ENCODE measurements around the gene PTCHD4.
"Not testable (repeated sequence)": the region's sequence is repeated elsewhere in the genome, so short reads cannot be mapped to it uniquely, and the experiment has no call there.

PTCHD4 gene

DNA sequence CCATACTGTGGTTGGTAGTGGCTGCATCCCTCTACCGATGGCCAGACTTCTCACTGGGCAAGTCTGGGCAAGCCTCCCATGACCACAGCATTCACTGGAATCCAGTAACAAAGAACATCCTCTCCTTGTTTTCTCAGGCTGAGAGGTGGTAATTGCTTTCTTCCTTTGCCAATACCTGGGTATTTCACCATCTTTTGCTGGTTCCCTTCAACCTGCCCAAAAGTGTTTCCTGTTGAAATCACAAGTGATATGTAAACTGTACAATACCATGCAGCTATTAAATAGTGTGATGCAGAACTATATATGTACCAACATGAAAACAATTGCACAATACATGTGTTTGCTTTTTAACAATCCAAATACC is at the start of gene PTCHD4:
Gene PTCHD4, minus strand, starts transcription at position 55 of the 364 bp plus-strand sequence. CDS start 42,240 bp downstream, outside the sequence.
- DNase-seq = no peak

DNA sequence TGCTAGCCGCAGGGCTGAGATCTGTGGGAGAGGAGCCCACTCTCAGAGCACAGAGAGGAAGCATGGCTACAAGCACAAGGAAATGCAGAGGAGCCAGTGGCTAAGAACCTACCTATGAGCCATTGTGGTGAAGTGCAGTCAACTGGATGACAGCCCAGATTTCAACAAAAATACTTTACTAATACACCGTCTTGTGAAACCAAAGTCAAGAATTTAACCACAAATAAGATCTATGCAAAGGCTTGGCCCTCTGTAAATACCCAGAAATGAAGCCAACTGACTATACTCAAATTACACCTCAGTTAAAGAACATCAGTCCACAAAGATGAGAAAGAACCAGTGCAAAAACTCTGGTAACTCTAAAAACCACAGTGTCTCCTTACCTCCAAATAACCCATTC is 40.1 kb upstream of the PTCHD4 start:
- no peak for DNase-seq

DNA sequence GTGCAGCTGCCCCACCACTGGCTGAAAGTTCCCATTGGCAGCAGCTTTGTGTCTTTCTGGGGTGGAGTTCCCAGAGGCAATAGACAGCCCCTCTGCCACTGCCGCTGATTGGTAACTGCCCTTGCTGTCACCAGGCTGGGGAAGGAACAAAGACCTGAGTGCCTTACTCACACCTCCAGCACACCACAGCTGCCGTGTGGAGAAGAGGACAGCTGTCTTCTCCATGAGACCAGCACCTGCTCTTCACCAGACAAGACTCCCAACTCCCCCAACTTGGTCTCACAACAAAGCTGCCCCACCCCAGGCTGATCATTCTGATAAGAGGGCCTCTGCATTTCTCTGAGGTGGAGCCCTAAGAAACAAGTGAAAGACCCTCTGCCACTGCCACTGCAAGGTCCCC is 39.7 kb upstream of the PTCHD4 start:
- no peak for DNase-seq

DNA sequence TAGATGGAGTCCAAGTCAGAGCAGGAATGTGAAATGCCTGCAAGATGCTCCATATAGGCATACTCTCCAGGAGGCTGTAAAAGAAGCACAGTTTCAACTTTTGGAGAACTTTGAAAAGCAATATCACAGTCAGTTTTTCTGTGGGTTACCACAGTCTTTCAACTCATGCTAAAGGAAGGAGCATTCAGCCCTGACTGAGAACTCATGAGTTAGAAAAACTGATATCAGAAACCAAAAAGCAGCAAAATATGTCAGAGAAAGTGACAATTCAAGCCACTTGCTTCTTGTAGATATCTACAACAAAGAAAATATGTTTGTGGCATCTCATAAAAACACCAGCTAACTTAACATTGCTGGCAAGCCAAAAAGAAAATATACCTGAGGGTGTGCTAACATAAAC is 36.1 kb upstream of the PTCHD4 start:
- DNase-seq = no peak

DNA sequence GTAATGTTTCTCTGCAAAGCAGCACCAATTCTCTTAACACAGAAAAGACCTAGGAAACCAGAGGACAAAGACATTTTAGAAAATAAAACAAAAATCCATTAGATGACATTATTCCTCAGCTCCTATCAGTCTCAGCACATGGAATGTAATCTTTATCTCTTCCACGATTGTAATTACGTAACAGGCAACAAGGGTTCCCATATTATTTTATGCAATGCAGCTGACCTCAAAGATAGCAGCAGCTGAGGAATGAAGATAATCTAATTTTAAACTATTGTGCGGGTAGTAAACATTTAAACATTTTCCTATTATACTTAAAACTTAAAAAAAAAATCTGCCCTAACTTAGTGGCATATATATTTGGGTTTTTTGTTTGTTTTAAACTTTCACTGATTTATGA is 33.0 kb upstream of the PTCHD4 start:
- no peak for DNase-seq

DNA sequence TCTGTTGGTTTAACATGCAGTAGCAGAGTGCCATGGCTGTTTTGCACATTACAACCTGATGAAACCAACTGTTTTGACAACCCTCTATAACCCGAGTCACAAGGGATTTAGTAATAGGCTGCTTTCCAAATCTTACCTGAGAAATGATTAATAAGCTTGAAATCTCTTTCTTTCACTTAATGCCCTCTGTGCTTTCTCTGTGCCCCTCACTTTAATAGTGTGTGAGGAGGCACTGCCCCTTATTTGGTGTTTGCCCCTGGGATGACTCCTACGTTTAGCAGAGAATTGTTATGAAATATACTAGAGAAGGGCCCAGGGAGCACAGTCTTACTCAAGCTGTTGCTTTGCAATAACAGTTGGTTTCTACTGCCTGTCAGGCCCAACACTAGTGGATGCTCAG is 31.0 kb upstream of the PTCHD4 start:
- DNase-seq = no peak

DNA sequence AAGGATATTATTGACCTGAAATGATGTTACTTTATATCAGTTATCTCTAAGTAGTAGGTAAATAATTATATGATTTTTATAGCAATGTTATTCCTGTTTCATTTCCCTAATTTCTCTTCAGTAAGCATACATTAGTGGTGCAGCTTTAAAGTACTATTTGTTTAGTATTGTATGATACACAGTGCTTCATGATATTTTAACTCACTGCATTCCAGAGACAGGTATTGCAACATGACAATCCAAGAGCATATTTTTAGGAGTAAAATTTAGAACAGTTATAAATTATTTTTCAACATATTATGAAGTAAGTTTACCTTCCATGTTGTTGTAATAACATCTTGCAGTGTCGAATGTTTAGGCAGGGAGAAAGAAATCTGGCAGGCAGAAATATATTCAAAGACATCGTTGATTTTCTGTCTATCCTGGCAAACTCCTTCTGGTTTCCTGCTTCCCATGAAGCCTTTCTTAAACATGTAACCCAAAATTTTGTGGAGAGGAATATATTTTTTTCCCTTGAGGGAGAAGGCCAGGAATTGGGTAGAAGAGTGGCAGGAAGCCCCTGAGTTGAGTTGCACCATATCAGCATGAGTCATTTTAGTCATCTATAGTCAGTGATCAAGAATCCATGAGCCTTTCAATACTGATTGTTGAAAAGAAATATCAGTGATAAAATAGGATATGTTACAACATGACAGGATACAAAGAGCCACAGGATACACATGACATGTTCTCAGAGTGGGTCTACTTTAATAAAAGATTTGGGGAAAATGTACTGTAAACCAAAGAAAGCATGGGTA is 29.0 kb upstream of the PTCHD4 start:
- DNase-seq = no peak

DNA sequence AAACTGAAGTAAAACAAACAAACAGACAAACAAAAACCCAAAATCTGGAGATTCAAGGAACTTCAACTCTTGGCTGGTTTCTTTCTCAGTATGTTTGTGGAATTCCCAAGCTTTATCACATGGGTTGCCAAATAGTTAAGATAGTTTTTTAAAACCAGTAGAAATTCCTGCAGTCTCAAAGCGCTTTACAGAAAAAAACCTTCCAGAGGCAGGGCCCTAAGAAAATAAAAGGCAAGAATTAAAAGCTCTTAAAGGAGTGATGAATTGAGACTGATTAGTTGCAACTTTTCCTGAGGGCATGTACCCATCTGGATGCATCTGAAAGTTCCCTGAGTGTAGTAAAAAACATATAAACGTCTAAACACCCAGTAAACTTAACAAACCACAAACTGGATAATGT is 25.9 kb upstream of the PTCHD4 start:
- no peak for DNase-seq

DNA sequence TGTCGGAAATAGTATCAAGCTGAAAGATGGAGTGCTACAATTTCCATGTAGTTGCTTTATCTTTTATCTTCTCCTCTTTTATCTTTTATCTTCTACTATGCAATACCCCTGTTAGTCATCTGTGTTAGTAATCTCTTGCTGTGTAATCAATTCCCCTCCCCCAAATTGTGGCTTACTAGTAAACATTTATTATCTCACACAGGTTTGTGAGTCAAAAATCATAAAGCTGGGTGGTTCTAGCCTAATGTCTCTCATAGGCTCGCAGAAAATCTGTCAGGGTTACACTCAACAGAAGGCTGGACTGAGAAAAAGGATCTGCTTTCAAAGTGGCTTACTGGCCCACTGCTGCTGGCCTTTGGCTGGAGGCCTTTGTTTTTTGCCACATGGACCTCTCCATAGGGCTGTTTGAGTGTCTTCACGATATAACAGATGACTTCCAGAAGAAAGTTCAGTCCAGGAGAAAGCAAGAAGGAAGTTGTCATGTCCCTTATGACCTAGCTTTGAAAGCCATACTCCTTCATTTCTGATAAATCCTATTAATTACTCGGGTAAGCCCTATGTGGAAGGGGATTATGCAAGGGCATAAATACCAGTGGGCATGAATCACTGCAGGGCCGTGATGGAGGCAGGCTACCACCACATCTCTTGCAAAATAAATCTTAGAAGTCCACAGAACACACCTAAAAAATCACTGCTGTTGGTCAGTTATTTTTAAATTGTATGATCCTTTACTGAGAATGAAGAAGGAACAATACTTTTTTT is 24.5 kb upstream of the PTCHD4 start:
- no peak for DNase-seq

DNA sequence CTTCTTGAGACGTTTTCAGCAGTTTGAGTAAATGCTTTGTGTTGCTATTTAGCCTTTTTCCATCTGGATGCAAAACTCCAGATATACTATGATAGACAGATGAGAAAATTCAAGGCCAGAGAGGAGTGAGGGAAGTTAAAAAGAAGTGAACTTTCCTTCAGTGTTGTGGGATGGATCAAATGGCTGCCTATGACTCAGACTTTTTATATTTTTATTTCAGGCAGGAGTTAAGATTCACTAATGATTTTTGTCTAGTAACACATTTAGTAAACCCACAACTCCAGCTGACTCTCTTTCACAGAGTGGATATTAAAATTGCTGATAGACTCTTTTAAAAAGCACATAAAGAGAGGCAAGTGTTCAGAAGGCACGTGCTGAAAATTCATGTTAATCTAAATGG is 23.2 kb upstream of the PTCHD4 start:
- DNase-seq = no peak

DNA sequence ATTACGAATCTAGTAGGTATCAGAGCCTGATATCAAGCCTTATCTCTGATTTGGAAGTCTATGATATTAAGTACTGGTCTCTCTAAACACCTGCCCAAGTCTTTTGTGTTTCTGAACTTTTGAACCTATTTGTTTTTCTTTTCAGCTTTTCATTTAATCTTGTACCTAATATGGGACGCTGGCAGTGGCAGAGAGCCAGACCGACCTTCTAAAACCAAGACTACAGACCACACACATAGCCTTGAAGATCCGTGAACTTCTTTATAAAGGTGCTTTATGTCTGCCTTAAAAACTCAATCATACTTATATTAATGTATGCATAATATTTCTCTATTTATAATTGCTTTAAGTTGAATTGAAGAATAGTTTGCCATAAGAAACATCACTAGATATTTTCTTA is 12.6 kb upstream of the PTCHD4 start:
- no peak for DNase-seq

DNA sequence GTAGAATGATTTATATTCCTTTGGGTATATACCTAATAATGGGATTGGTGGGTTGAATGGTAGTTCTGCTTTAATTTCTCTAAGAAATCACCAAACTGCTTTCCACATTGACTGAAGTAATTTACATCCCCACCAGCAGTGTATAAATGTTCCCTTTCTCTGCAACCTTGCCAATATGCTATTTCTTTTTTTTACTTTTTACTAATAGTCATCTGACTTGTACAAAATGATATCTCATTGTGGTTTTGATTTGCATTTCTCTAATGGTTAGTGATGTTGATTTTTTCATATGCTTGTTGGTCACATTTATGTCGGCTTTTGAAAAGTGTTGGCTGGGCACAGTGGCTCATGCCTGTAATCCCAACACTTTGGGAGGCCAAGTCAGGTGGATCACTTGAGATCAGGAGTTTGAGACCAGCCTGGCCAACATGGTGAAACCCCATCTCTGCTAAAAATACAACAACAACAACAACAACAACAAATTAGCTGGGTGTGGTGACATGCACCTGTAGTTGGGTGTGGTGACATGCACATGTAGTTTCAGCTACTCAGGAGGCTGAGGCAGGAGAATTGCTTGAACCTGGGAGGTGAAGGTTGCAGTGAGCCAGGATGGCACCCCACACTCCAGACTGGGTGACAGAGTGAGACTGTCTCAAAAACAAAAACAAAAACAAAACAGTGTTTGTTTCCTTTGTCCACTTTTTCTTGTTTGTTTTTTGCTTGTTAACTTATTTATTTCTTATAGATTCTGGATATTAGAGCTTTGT is 11.2 kb upstream of the PTCHD4 start:
- not testable (repeated sequence) for DNase-seq

DNA sequence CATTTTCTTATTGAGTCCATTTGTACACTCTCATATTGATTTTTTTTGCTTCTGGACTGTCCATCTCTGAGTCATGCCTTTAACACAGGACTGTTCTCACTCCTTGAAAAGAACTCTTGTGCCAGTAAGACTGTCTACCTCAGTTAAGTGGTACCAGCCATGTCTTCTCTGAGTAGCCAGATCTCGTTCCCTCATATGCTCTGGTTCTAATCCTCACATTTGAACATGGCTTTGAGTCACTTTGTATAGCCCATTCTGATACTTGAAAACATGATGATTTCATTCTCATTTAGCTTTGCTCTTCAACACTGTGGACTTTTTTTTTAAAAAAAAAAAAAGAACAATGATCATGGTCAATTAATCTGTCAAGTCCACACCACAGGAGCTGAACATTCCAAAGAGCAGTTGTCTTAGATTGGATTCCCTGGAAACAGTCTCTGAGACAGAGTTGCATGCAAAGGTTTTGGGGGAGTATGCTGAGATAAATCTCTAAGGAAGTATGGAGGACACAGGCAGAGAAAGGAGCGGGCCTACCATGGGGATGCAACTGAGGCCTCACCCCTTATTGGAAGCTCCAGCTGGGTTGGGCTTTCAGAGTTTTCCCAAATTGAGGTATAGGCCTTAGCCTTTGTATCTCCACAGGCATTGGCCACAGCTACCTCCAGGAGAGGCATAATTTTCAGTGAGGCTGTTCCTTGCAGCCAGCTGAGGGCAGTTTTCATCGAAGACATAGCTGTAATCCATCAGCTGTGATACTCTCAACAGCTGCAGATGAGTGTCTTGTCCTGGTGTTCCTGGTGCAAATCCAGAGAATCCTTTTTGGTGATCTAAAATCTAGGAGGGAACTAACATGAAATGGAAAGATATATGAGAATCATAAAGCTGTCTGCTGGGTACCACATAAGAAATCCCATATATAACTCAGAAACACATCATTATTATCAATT is 6.0 kb upstream of the PTCHD4 start:
- no peak for DNase-seq

DNA sequence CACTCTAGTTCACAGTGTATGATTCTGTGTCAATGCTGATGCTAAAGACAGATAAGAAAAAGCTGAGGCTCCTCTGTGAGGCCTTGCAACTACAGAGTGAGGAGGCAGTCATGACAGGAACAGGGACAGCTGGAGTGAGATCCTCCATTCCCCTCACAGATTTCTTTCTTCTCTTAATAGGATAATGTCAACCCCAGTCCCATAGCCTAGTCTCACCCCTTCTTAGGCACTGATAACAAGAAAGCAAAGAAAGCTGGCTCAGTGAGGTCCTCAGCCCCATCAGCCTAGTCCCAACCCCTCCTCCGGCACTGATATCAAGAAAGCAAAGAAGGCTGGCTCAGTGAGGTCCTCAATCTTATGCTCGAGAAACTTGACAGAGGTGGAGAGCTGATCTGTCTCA is 2.1 kb upstream of the PTCHD4 start:
- DNase-seq = no peak

DNA sequence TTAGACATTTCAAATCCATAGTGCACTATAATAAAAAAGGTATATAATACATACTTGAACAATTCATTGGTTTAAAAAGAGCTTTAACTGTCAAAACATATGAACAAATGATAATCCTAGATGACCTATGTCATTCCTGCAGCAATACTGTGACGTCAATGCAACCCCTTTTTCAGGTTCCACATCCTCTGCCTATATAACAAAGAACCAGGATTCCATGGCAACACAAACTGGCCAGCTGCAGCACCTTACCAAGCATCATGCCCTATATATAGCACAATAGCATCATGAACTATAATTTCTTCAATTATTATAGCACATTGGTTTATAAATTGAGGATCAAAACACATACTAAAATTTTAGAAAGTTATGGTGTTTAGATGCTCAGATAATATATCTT is 578 bp upstream of the PTCHD4 start:
- no peak for DNase-seq

DNA sequence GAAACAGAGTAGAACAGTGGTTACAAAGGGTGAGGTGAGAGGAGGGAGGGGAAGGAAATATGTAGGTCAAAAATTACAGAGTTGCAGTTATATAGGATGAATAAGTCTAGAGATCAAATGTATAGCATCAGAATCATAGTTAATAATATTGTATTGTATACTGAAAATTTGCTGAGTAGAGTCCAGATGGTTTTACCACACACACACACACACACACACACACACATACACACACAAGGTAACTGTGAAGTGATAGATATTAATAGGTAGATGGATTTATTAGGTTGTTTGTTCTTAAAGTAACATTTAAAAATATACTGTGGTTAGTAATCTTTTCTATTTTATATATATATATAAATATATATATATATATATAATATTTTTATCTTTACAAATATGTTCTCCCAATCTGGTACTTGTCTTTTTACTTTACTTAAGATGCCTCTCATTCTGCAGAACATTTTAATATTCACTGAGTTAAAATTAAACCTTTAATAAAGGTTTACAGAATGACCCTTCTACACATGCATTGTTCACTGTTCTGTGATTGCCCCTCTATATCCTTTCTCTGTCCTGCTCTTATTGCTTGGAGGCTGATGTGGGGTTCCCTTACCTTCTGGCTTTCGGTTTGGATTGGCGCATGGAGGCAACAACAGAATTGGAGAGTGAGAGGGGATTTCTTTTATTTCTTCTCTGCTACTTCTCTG is 408 bp downstream of the PTCHD4 start:
- no peak for DNase-seq

DNA sequence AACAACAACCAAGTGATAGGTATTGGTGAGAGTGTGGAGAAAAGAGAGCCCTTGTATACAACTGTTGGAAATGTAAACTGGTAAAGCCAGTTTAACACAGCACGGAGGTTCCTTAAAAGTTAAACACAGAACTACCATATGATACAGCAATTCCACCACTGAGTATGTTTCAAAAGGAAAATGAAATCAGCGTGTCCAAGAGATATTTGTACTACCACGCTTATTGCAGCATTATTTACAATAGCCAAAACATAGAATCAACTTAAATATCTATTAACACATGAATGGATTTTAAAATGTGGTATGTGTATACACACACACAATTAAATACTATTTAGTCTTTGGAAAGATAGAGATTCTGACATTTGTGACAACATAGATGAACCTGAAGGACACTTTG is 1.1 kb downstream of the PTCHD4 start:
- DNase-seq = no peak

DNA sequence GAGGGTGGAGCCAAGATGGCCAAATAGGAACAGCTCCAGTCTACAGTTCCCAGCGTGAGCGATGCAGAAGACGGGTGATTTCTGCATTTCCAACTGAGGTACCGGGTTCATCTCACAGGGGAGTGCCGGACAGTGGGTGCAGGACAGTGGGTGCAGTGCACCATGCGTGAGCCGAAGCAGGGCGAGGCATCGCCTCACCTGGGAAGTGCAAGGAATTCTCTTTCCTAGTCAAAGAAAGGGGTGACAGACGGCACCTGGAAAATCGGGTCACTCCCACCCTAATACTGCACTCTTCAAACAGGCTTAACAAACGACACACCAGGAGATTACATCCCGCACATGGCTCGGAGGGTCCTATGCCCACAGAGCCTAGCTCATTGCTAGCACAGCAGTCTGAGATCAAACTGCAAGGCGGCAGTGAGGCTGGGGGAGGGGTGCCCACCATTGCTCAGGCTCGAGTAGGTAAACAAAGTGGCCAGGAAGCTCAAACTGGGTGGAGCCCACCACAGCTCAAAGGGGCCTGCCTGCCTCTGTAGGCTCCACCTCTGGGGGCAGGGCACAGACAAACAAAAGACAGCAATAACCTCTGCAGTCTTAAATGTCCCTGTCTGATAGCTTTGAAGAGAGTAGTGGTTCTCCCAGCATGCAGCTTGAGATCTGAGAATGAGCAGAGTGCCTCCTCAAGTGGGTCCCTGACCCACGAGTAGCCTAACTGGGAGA is 8.4 kb downstream of the PTCHD4 start:
- not testable (repeated sequence) for DNase-seq

DNA sequence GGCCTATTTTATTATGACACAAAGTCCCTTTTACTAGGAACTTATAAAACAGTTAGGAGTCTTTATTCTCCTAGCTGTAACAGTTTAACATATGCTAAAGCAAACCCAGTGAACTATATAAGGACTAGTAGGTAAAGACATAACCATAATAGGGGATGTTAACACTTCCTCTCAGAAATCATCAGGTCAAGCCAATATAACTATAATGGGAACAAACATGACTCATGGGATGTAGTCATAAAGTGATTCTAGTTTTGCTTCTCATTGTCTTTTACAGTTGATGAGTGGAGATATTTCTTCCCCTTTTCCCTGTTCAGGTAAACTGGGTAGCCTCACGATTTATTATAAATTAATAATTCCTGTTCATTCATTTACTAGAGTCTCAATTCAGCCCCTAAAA is 9.7 kb downstream of the PTCHD4 start:
- DNase-seq = no peak

DNA sequence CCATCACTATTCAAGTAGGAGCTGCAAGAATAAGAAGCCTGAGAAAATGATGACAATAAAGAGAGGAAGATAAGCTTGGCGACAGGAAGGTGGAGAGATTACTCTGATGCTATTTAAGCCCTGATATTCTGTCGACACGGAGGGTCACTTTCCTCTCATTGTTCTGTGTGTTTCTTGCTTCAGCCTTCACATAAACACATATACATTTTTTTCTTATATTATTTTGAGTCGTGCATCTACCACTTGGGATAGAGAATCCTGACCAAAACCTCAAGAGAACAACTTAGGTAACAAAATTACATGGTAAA is 10.5 kb downstream of the PTCHD4 start:
- DNase-seq = no peak

Measured in NCI-H2171 (cell line).